Prostate gland (tissue), 2 donors: Measurements from ENCODE around the gene EREG.

Experiments used
- POLR2AphosphoS5 ChIP-seq: sonication (generic); formaldehyde crosslinking; IDR thresholded peaks from one replicate; pipeline ENCODE4 v1.6.1; 2017; ENCODE audit warnings: antibody characterized with exemption
- TF ChIP-seq, protein P1 (sequence below), 4 experiments: fragments of 200-600 bp in 2 of 4; fragments of 450-650 bp in 2 of 4; sonication (generic) in 2 of 4; IDR thresholded peaks; 1 replicate in 3 of 4; 2 replicates in 1 of 4; pipeline ENCODE4 v1.5.1; 2016 to 2019; ENCODE audit warnings: antibody characterized with exemption in 4 of 4, mild to moderate bottlenecking in 2 of 4, moderate library complexity in 2 of 4

GRCh38 chr4:74390677-74391076, 25.7 kb downstream of the EREG start:
- TF ChIP-seq, protein P1, sequence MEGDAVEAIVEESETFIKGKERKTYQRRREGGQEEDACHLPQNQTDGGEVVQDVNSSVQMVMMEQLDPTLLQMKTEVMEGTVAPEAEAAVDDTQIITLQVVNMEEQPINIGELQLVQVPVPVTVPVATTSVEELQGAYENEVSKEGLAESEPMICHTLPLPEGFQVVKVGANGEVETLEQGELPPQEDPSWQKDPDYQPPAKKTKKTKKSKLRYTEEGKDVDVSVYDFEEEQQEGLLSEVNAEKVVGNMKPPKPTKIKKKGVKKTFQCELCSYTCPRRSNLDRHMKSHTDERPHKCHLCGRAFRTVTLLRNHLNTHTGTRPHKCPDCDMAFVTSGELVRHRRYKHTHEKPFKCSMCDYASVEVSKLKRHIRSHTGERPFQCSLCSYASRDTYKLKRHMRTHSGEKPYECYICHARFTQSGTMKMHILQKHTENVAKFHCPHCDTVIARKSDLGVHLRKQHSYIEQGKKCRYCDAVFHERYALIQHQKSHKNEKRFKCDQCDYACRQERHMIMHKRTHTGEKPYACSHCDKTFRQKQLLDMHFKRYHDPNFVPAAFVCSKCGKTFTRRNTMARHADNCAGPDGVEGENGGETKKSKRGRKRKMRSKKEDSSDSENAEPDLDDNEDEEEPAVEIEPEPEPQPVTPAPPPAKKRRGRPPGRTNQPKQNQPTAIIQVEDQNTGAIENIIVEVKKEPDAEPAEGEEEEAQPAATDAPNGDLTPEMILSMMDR (IDR thresholded peaks at IDR 0.05) = no peak
- TF ChIP-seq POLR2AphosphoS5 = no peak
